ENCODE measurements around the gene CHSY3.

DNA sequence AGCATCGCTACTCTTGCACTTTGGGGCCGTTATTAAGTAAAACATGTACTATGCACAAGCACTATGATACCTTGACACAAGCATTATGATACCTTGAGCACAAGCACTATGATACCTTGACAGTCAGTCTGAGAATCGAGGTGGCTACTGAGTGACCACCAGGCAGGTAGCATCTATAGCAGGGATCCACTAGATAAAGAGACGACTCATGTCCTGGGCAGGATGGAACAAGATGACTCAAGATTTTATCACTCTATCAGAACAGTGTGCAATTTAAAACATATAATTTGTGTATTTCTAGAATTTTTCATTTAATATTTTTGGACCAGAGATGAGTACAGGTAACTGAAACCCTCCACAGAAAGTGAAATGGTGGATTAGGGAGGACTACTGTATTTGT is 16.9 kb downstream of the CHSY3 start:
- TF ChIP-seq, protein P1, sequence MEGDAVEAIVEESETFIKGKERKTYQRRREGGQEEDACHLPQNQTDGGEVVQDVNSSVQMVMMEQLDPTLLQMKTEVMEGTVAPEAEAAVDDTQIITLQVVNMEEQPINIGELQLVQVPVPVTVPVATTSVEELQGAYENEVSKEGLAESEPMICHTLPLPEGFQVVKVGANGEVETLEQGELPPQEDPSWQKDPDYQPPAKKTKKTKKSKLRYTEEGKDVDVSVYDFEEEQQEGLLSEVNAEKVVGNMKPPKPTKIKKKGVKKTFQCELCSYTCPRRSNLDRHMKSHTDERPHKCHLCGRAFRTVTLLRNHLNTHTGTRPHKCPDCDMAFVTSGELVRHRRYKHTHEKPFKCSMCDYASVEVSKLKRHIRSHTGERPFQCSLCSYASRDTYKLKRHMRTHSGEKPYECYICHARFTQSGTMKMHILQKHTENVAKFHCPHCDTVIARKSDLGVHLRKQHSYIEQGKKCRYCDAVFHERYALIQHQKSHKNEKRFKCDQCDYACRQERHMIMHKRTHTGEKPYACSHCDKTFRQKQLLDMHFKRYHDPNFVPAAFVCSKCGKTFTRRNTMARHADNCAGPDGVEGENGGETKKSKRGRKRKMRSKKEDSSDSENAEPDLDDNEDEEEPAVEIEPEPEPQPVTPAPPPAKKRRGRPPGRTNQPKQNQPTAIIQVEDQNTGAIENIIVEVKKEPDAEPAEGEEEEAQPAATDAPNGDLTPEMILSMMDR (IDR thresholded peaks at IDR 0.05): no peak
- no peak for TF ChIP-seq ZFX (IDR thresholded peaks at IDR 0.05; ENCODE audit: borderline replicate concordance)

Measured in 22Rv1 (cell line).